Smooth muscle cell (in vitro differentiated cells): ENCODE data around the gene BICD2. TPM values are rescaled to one million over a fixed set of nuclear protein-coding genes. Genes with fewer than 3 reads are reported as not detected.

Source experiments
- DNase-seq: peaks from one replicate; lab custom pipeline; 2025; ENCODE audit not compliant: unreplicated experiment; lab: John Stamatoyannopoulos, UW
- H2AFZ ChIP-seq: fragments of 200-600 bp; sonication (generic); 2 replicates; pipeline ENCODE4 v1.6.0; 2016; ENCODE audit warnings: antibody characterized with exemption, low read depth, mild to moderate bottlenecking
- H3F3A ChIP-seq: fragments of 200-600 bp; sonication (generic); 2 replicates; pipeline ENCODE4 v1.6.0; 2017; ENCODE audit warnings: antibody characterized with exemption, low read depth
- H3K27ac ChIP-seq: fragments of 200-600 bp; sonication (generic); 2 replicates; pipeline ENCODE4 v1.5.1; 2016; ENCODE audit warnings: low read depth, mild to moderate bottlenecking
- H3K27me3 ChIP-seq: fragments of 200-600 bp; sonication (generic); 2 replicates; pipeline ENCODE4 v1.6.1; 2016; ENCODE audit warnings: low read depth, mild to moderate bottlenecking
- H3K36me3 ChIP-seq: fragments of 200-600 bp; sonication (generic); 2 replicates; pipeline ENCODE4 v1.5.1; 2016; ENCODE audit warnings: low read depth
- H3K4me1 ChIP-seq: fragments of 200-600 bp; sonication (generic); 2 replicates; pipeline ENCODE4 v1.5.1; 2016; ENCODE audit warnings: low read depth
- H3K4me2 ChIP-seq: fragments of 200-600 bp; sonication (generic); 2 replicates; pipeline ENCODE4 v1.6.0; 2016; ENCODE audit warnings: mild to moderate bottlenecking
- H3K4me3 ChIP-seq: fragments of 200-600 bp; sonication (generic); 2 replicates; pipeline ENCODE4 v1.5.1; 2016; ENCODE audit warnings: mild to moderate bottlenecking
- H3K79me2 ChIP-seq: fragments of 200-600 bp; sonication (generic); 2 replicates; pipeline ENCODE4 v1.6.0; 2016; ENCODE audit warnings: low read depth, mild to moderate bottlenecking
- H3K9ac ChIP-seq: fragments of 200-600 bp; sonication (generic); 2 replicates; pipeline ENCODE4 v1.6.0; 2016; ENCODE audit warnings: low read depth
- H3K9me3 ChIP-seq: fragments of 200-600 bp; sonication (generic); replicated peaks from 2 replicates; pipeline ENCODE4 v1.5.1; 2016; ENCODE audit warnings: low read depth
- H4K20me1 ChIP-seq: fragments of 200-600 bp; sonication (generic); 2 replicates; pipeline ENCODE4 v1.6.0; 2016; ENCODE audit warnings: low read depth
- CTCF ChIP-seq: fragments of 200-600 bp; sonication (generic); IDR thresholded peaks from 2 replicates; pipeline ENCODE4 v1.5.1; 2017; ENCODE audit warnings: borderline replicate concordance, mild to moderate bottlenecking, antibody characterized with exemption; ENCODE audit not compliant: insufficient read depth, poor library complexity, severe bottlenecking
- WGBS: methylation state at CpG from one replicate; pipeline ENCODE4 v1.1.7; 2016; ENCODE audit warnings: low lambda C conversion rate; 5-methylcytosine and 5-hydroxymethylcytosine counted together
- polyA plus RNA-seq: library from polyadenylated mRNA; unstranded; fragments of >200 nt; fragmentation: Nextera tagmentation; extraction: Ambion mirVana; gene quantifications from 2 replicates; pipeline ENCODE4 v1.2.1, GENCODE V29; 2016
- total RNA-seq: library from RNA; depleted of rRNA; stranded (reverse); fragments of >200 nt; gene quantifications from 2 replicates; pipeline ENCODE4 v1.2.3, GENCODE V29; 2014

Gene BICD2
- total and polyA plus RNA-seq, 2 experiments from 2014 or later: 28.1 to 29.1 TPM

GRCh38 chr9:92704528-92704927 lies 60.1 kb downstream of the BICD2 start:
- H3K4me2 ChIP-seq: no peak overlapping the region
- no peak overlapping the region for H3K4me3 ChIP-seq
- H2AFZ ChIP-seq: no peak overlapping the region
- WGBS: 85% methylated on average over 2 of the region's 2 CpGs
- H3K9ac ChIP-seq: no peak overlapping the region
- no peak for DNase-seq
- no peaks in the 10 kb centered on the region for H3K9me3 ChIP-seq
- H3K4me1 ChIP-seq: no peaks in the 10 kb centered on the region
- no peaks in the 10 kb centered on the region for H4K20me1 ChIP-seq
- H3K27ac ChIP-seq: no peak overlapping the region
- no peak for TF ChIP-seq CTCF
- H3K36me3 ChIP-seq: no peaks in the 10 kb centered on the region
- H3K79me2 ChIP-seq: no peaks in the 10 kb centered on the region
- no peaks in the 10 kb centered on the region for H3F3A ChIP-seq
- no peaks in the 10 kb centered on the region for H3K27me3 ChIP-seq

- no peaks in the 10 kb centered on the region for H3K27me3 ChIP-seq
- H3K4me2 ChIP-seq: no peak overlapping the region
- no peak overlapping the region for H3K27ac ChIP-seq
- H4K20me1 ChIP-seq: no peaks in the 10 kb centered on the region
- no peaks in the 10 kb centered on the region for H3K36me3 ChIP-seq
- H3K9me3 ChIP-seq: peaks cover 5% of the 10 kb centered on the region
- H3K4me1 ChIP-seq: no peaks in the 10 kb centered on the region
- no peak for TF ChIP-seq CTCF
- H3F3A ChIP-seq: no peaks in the 10 kb centered on the region
- no peak overlapping the region for H2AFZ ChIP-seq
- 93% methylated on average over 1 of the region's 1 CpG for WGBS
- no peaks in the 10 kb centered on the region for H3K79me2 ChIP-seq
- H3K9ac ChIP-seq: no peak overlapping the region
- no peak for DNase-seq
- H3K4me3 ChIP-seq: no peak overlapping the region
Observed at GRCh38 chr9:92696619-92697018, 68.0 kb downstream of the BICD2 start.

DNA sequence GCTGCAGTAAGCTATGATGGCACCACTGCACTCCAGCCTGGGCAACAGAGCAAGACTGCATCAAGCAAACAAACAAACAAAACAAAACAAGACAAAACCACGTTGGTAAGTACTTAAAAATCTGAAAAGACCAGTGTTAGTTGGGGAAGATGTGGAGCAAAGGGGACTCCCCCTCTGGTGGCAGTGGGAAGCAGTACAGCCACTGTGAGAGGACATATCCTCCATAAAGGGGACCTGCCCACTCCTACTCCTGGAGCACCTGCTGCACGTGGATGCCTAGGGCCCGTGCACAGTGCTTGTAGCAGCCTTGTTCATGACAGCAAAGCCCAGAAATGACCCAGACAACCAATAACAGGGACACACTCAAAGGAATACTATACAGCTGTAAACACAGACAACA lies 77.7 kb downstream of the BICD2 start:
- no peaks in the 10 kb centered on the region for H3K79me2 ChIP-seq
- H2AFZ ChIP-seq: no peak overlapping the region
- H3K4me3 ChIP-seq: no peak overlapping the region
- H3K9ac ChIP-seq: no peak overlapping the region
- H3K27me3 ChIP-seq: no peaks in the 10 kb centered on the region
- TF ChIP-seq CTCF: no peak
- 64% methylated on average over 3 of the region's 3 CpGs for WGBS
- H3K4me1 ChIP-seq: no peaks in the 10 kb centered on the region
- no peak for DNase-seq
- no peaks in the 10 kb centered on the region for H3K36me3 ChIP-seq
- no peaks in the 10 kb centered on the region for H3F3A ChIP-seq
- no peaks in the 10 kb centered on the region for H4K20me1 ChIP-seq
- H3K4me2 ChIP-seq: no peak overlapping the region
- H3K9me3 ChIP-seq: no peaks in the 10 kb centered on the region
- H3K27ac ChIP-seq: no peak overlapping the region

DNA sequence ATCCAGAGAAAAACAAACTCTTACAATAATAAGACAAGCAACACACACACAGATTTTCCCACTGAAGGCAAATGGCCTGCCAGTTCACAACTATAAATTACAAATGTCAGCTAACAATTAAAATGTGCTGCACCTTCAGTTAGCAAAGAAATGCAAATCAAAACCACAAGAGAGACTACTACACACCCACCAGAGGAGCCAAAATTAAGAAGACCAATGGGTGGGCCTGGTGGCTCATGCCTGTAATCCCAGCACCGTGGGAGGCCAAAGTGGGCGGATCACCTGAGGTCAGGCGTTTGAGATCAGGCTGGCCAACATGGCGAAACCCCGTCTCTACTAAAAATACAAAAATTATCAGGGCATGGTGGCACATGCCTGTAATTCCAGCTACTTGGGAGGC lies 79.6 kb downstream of the BICD2 start:
- no peaks in the 10 kb centered on the region for H3K36me3 ChIP-seq
- H3K9me3 ChIP-seq: no peaks in the 10 kb centered on the region
- no peaks in the 10 kb centered on the region for H3K4me1 ChIP-seq
- no peak overlapping the region for H3K4me3 ChIP-seq
- no peaks in the 10 kb centered on the region for H3K27me3 ChIP-seq
- TF ChIP-seq CTCF: no peak
- 86% methylated on average over 5 of the region's 5 CpGs for WGBS
- H3K79me2 ChIP-seq: no peaks in the 10 kb centered on the region
- no peak overlapping the region for H3K9ac ChIP-seq
- no peaks in the 10 kb centered on the region for H3F3A ChIP-seq
- DNase-seq: no peak
- no peaks in the 10 kb centered on the region for H4K20me1 ChIP-seq
- no peak overlapping the region for H2AFZ ChIP-seq
- no peak overlapping the region for H3K27ac ChIP-seq
- no peak overlapping the region for H3K4me2 ChIP-seq
